ENCODE results near the gene SYT7. TPM values are rescaled to one million over a fixed set of nuclear protein-coding genes. Genes with fewer than 3 reads are reported as not detected.

The SYT7 gene
- total RNA-seq, 2 donors from 2014 or later: 2.0 to 3.4 TPM

GRCh38 chr11:61607920-61608599, 27.2 kb upstream of the SYT7 start:
- 93 to 95% methylated on average over 11 to 14 of the region's 14 CpGs for WGBS, 2 experiments (ENCODE audit: insufficient coverage in 1 of 2, insufficient read length in 1 of 2)
- H3K9me3 Mint-ChIP-seq: peaks cover 5% of the 10 kb centered on the region
- TF ChIP-seq, protein P1, sequence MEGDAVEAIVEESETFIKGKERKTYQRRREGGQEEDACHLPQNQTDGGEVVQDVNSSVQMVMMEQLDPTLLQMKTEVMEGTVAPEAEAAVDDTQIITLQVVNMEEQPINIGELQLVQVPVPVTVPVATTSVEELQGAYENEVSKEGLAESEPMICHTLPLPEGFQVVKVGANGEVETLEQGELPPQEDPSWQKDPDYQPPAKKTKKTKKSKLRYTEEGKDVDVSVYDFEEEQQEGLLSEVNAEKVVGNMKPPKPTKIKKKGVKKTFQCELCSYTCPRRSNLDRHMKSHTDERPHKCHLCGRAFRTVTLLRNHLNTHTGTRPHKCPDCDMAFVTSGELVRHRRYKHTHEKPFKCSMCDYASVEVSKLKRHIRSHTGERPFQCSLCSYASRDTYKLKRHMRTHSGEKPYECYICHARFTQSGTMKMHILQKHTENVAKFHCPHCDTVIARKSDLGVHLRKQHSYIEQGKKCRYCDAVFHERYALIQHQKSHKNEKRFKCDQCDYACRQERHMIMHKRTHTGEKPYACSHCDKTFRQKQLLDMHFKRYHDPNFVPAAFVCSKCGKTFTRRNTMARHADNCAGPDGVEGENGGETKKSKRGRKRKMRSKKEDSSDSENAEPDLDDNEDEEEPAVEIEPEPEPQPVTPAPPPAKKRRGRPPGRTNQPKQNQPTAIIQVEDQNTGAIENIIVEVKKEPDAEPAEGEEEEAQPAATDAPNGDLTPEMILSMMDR (conservative IDR thresholded peaks at IDR 0.05): no peak

GRCh38 chr11:61607426-61607825, 26.6 kb upstream of the SYT7 start:
- Mint-ChIP-seq H3K27me3 (ENCODE audit: insufficient read depth) (peaks cover 8% of the 10 kb centered on the region), H3K9me3 (peaks cover 5% of the 10 kb centered on the region), H3K4me1 (peaks cover 18% of the 10 kb centered on the region), H3K36me3 (ENCODE audit: low read depth) (no peaks in the 10 kb centered on the region), H3K27ac (no peak overlapping the region), H3K4me3 (no peak overlapping the region)
- TF ChIP-seq, protein P1 (conservative IDR thresholded peaks at IDR 0.05): no peak
- H3K27ac ChIP-seq (ENCODE audit: low read depth, low read length): no peak overlapping the region
- no peaks in the 10 kb centered on the region for H3K27me3 ChIP-seq (ENCODE audit: control insufficient read depth, insufficient read depth, low read length, poor library complexity, severe bottlenecking)
- DNase-seq: no peak
- H3K9me3 ChIP-seq (ENCODE audit: control insufficient read depth, low read length): no peaks in the 10 kb centered on the region
- no peaks in the 10 kb centered on the region for H3K36me3 ChIP-seq (ENCODE audit: control insufficient read depth, insufficient read depth, low read length)
- 93 to 94% methylated on average over 2 to 3 of the region's 3 CpGs for WGBS, 2 experiments (ENCODE audit: insufficient coverage in 1 of 2, insufficient read length in 1 of 2)
- H3K9ac ChIP-seq (ENCODE audit: extremely low read depth, low read length, poor library complexity, severe bottlenecking): no peak overlapping the region
- H3K4me3 ChIP-seq (ENCODE audit: low read length): no peak overlapping the region
- H3K4me1 ChIP-seq (ENCODE audit: control insufficient read depth, insufficient read depth, low read length): peaks cover 5% of the 10 kb centered on the region

More at GRCh38 chr11:61607920-61608599, 27.2 kb upstream of the SYT7 start:
- peaks cover 18% of the 10 kb centered on the region for H3K4me1 Mint-ChIP-seq
- no peaks in the 10 kb centered on the region for H3K27me3 ChIP-seq (ENCODE audit: control insufficient read depth, insufficient read depth, low read length, poor library complexity, severe bottlenecking)
- H3K4me1 ChIP-seq (ENCODE audit: control insufficient read depth, insufficient read depth, low read length): peaks cover 5% of the 10 kb centered on the region
- no peak overlapping the region for H3K4me3 Mint-ChIP-seq
- H3K36me3 Mint-ChIP-seq (ENCODE audit: low read depth): no peaks in the 10 kb centered on the region
- DNase-seq: no peak
- H3K9ac ChIP-seq (ENCODE audit: extremely low read depth, low read length, poor library complexity, severe bottlenecking): no peak overlapping the region
- no peaks in the 10 kb centered on the region for H3K9me3 ChIP-seq (ENCODE audit: control insufficient read depth, low read length)
- no peak overlapping the region for H3K27ac Mint-ChIP-seq
- H3K36me3 ChIP-seq (ENCODE audit: control insufficient read depth, insufficient read depth, low read length): no peaks in the 10 kb centered on the region
- no peak overlapping the region for H3K27ac ChIP-seq (ENCODE audit: low read depth, low read length)
- no peak overlapping the region for H3K4me3 ChIP-seq (ENCODE audit: low read length)
- H3K27me3 Mint-ChIP-seq (ENCODE audit: insufficient read depth): peaks cover 8% of the 10 kb centered on the region

GRCh38 chr11:61603667-61604066, 22.8 kb upstream of the SYT7 start:
- Mint-ChIP-seq H3K9me3 (no peaks in the 10 kb centered on the region), H3K27me3 (ENCODE audit: insufficient read depth) (peaks cover 4% of the 10 kb centered on the region), H3K4me1 (peaks cover 17% of the 10 kb centered on the region), H3K27ac (no peak overlapping the region), H3K36me3 (ENCODE audit: low read depth) (no peaks in the 10 kb centered on the region), H3K4me3 (no peak overlapping the region)
- Histone ChIP-seq H3K4me3 (ENCODE audit: low read length) (no peak overlapping the region), H3K36me3 (ENCODE audit: control insufficient read depth, insufficient read depth, low read length) (no peaks in the 10 kb centered on the region), H3K9me3 (ENCODE audit: control insufficient read depth, low read length) (no peaks in the 10 kb centered on the region), H3K27ac (ENCODE audit: low read depth, low read length) (no peak overlapping the region), H3K9ac (ENCODE audit: extremely low read depth, low read length, poor library complexity, severe bottlenecking) (no peak overlapping the region), H3K4me1 (ENCODE audit: control insufficient read depth, insufficient read depth, low read length) (peaks cover 2% of the 10 kb centered on the region), H3K27me3 (ENCODE audit: control insufficient read depth, insufficient read depth, low read length, poor library complexity, severe bottlenecking) (no peaks in the 10 kb centered on the region)
- 73 to 95% methylated on average over 4 to 6 of the region's 6 CpGs for WGBS, 2 experiments (ENCODE audit: insufficient coverage in 1 of 2, insufficient read length in 1 of 2)
- TF ChIP-seq, protein P1 (conservative IDR thresholded peaks at IDR 0.05): no peak
- DNase-seq: peak; percentile 83

Data from endodermal cell (in vitro differentiated cells).